GM23338 (cell line): Measurements from ENCODE around the gene BMX. TPM values are rescaled to one million over a fixed set of nuclear protein-coding genes. Genes with fewer than 3 reads are reported as not detected.

Experiments
- ATAC-seq: fragments of 200-7000 bp; cut with Tn5 transposase; 3 replicates; pipeline ENCODE4 v1.9.1; 2020
- DNase-seq: peaks from one replicate; pipeline ENCODE4 v3.0.0-alpha.2; 2015; ENCODE audit warnings: low spot score
- H2AFZ ChIP-seq: fragments of 200-600 bp; sonication (generic); 2 replicates; pipeline ENCODE4 v1.8.0; 2016; ENCODE audit warnings: antibody characterized with exemption, mild to moderate bottlenecking, moderate library complexity
- H3F3A ChIP-seq: fragments of 200-600 bp; sonication (generic); replicated peaks from 2 replicates; pipeline ENCODE4 v1.8.0; 2017; ENCODE audit warnings: antibody characterized with exemption, mixed run types, low read depth
- H3K27ac ChIP-seq: fragments of 200-600 bp; sonication (generic); 2 replicates; pipeline ENCODE4 v1.6.1; 2016; ENCODE audit warnings: low read depth
- H3K27me3 ChIP-seq: fragments of 200-600 bp; sonication (generic); 2 replicates; pipeline ENCODE4 v1.8.0; 2016; ENCODE audit warnings: mild to moderate bottlenecking, mixed run types, moderate library complexity; ENCODE audit not compliant: insufficient read depth
- H3K36me3 ChIP-seq: fragments of 200-600 bp; sonication (generic); 2 replicates; pipeline ENCODE4 v1.8.0; 2016; ENCODE audit warnings: mild to moderate bottlenecking; ENCODE audit not compliant: insufficient read depth
- H3K4me1 ChIP-seq: fragments of 200-600 bp; sonication (generic); 2 replicates; pipeline ENCODE4 v1.8.0; 2016; ENCODE audit warnings: mild to moderate bottlenecking, moderate library complexity; ENCODE audit not compliant: insufficient read depth
- H3K4me2 ChIP-seq: fragments of 200-600 bp; sonication (generic); 2 replicates; pipeline ENCODE4 v1.7.1; 2017; ENCODE audit warnings: mixed run types
- H3K4me3 ChIP-seq: fragments of 200-600 bp; sonication (generic); 2 replicates; pipeline ENCODE4 v1.6.1; 2016; ENCODE audit warnings: mixed run types
- H3K79me2 ChIP-seq: fragments of 200-600 bp; sonication (generic); replicated peaks from 2 replicates; pipeline ENCODE4 v1.8.0; 2017; ENCODE audit warnings: mild to moderate bottlenecking; ENCODE audit not compliant: insufficient read depth
- H3K9me2 ChIP-seq: fragments of 200-600 bp; sonication (generic); 2 replicates; pipeline ENCODE4 v1.8.0; 2017; ENCODE audit not compliant: insufficient read depth
- H4K20me1 ChIP-seq: fragments of 200-600 bp; sonication (generic); replicated peaks from 2 replicates; pipeline ENCODE4 v1.8.0; 2017; ENCODE audit warnings: mild to moderate bottlenecking; ENCODE audit not compliant: insufficient read depth
- H3K27ac Mint-ChIP-seq: 2 replicates; pipeline ENCODE4 v1.8.0; 2020; ENCODE audit warnings: inconsistent platforms, mild to moderate bottlenecking, moderate library complexity, mixed read lengths
- H3K27me3 Mint-ChIP-seq: 3 replicates; pipeline ENCODE4 v1.8.0; 2022; ENCODE audit warnings: low read depth, mild to moderate bottlenecking, moderate library complexity, mixed read lengths, inconsistent platforms; ENCODE audit not compliant: insufficient read depth, poor library complexity
- H3K36me3 Mint-ChIP-seq: 3 replicates; pipeline ENCODE4 v1.8.0; 2021; ENCODE audit warnings: low read depth, mild to moderate bottlenecking, inconsistent platforms, moderate library complexity, mixed read lengths
- H3K4me1 Mint-ChIP-seq: 3 replicates; pipeline ENCODE4 v1.8.0; 2020; ENCODE audit warnings: mild to moderate bottlenecking, inconsistent platforms, mixed read lengths
- H3K4me3 Mint-ChIP-seq: 3 replicates; pipeline ENCODE4 v1.8.0; 2021; ENCODE audit warnings: moderate library complexity, mild to moderate bottlenecking, inconsistent platforms, mixed read lengths
- H3K9me3 Mint-ChIP-seq: 3 replicates; pipeline ENCODE4 v1.8.0; 2020; ENCODE audit warnings: moderate library complexity, mild to moderate bottlenecking, inconsistent platforms, mixed read lengths
- CREB1 ChIP-seq: fragments of 250-450 bp; sonication (Bioruptor Pico); IDR thresholded peaks from 2 replicates; pipeline ENCODE4 v1.5.0; 2020; ENCODE audit warnings: low read depth, mild to moderate bottlenecking, moderate library complexity
- CTCF ChIP-seq, 2 experiments: fragments of 200-600 bp in 1 of 2; sonication (generic) in 1 of 2; conservative IDR thresholded peaks; 2 replicates each; pipeline versions ENCODE4 v1.5.1 to v1.6.1; 2016 to 2017; ENCODE audit warnings: antibody characterized with exemption in 2 of 2, low read depth in 2 of 2, mild to moderate bottlenecking in 2 of 2, moderate library complexity in 1 of 2
- EZH2 ChIP-seq: fragments of 200-600 bp; sonication (generic); IDR thresholded peaks from one replicate; pipeline ENCODE4 v1.8.0; 2017; ENCODE audit warnings: antibody characterized with exemption, mild to moderate bottlenecking, low read depth; ENCODE audit not compliant: unreplicated experiment
- EZH2phosphoT487 ChIP-seq: fragments of 200-600 bp; sonication (generic); IDR thresholded peaks from one replicate; pipeline ENCODE4 v1.8.1; 2018; ENCODE audit warnings: antibody characterized with exemption; ENCODE audit not compliant: unreplicated experiment
- JUNB ChIP-seq: IDR thresholded peaks from one replicate; pipeline ENCODE4 v1.6.1; 2016; ENCODE audit warnings: antibody characterized with exemption; ENCODE audit not compliant: unreplicated experiment
- NANOG ChIP-seq: IDR thresholded peaks from 2 replicates; pipeline ENCODE4 v1.6.1; 2016; ENCODE audit warnings: antibody characterized with exemption, borderline replicate concordance
- POLR2AphosphoS5 ChIP-seq: IDR thresholded peaks from 2 replicates; pipeline ENCODE4 v1.6.1; 2016; ENCODE audit warnings: antibody characterized with exemption, low read depth
- REST ChIP-seq: IDR thresholded peaks from one replicate; pipeline ENCODE4 v1.6.1; 2018; ENCODE audit warnings: antibody characterized with exemption; ENCODE audit not compliant: unreplicated experiment
- STAT1 ChIP-seq: IDR thresholded peaks from one replicate; pipeline ENCODE4 v1.6.1; 2016; ENCODE audit warnings: antibody characterized with exemption; ENCODE audit not compliant: unreplicated experiment
- ZNF114 ChIP-seq: fragments of 250-450 bp; sonication (Bioruptor Pico); IDR thresholded peaks from 2 replicates; pipeline ENCODE4 v1.5.0; 2020; ENCODE audit warnings: mild to moderate bottlenecking, moderate library complexity
- ZNF331 ChIP-seq: fragments of 250-450 bp; sonication (Bioruptor Pico); IDR thresholded peaks from 2 replicates; pipeline ENCODE4 v1.5.0; 2020; ENCODE audit warnings: low read depth, mild to moderate bottlenecking, moderate library complexity
- ZNF462 ChIP-seq: fragments of 250-450 bp; sonication (Bioruptor Pico); IDR thresholded peaks from 2 replicates; pipeline ENCODE4 v1.5.0; 2020; ENCODE audit warnings: mild to moderate bottlenecking, moderate library complexity
- polyA plus RNA-seq: library from polyadenylated mRNA; unstranded; fragments of >200 nt; fragmentation: Nextera tagmentation; extraction: Ambion mirVana; gene quantifications from 2 replicates; pipeline ENCODE4 v1.2.1, GENCODE V29; 2016
- total RNA-seq: library from RNA; depleted of rRNA; stranded (reverse); fragments of >200 nt; shearing (Covaris generic); gene quantifications from 2 replicates; pipeline ENCODE4 v1.2.3, GENCODE V29; 2014
- TF ChIP-seq, protein P1 (sequence below): IDR thresholded peaks from 2 replicates; pipeline ENCODE4 v1.6.1; 2016; ENCODE audit warnings: antibody characterized with exemption

The BMX gene
- total and polyA plus RNA-seq, 2 experiments from 2014 or later = not detected

- no peaks in the 10 kb centered on the region for H3K36me3 Mint-ChIP-seq
- no peak overlapping the region for H3K4me2 ChIP-seq
- no peaks in the 10 kb centered on the region for H3F3A ChIP-seq
- no peak overlapping the region for H3K27ac ChIP-seq
- DNase-seq (no peak), ATAC-seq (no peak)
- H3K27me3 Mint-ChIP-seq = no peaks in the 10 kb centered on the region
- no peaks in the 10 kb centered on the region for H3K9me3 Mint-ChIP-seq
- peaks cover 5% of the 10 kb centered on the region; the same call in 1 of the 3 replicates for H3K4me1 Mint-ChIP-seq
- H3K27me3 ChIP-seq = no peaks in the 10 kb centered on the region
- no peak overlapping the region for H3K4me3 Mint-ChIP-seq
- 0 out of 2 replicates have a peak, but pooled peaks cover 6% of the 10 kb centered on the region for H3K4me1 ChIP-seq
- no peaks in the 10 kb centered on the region for H3K9me2 ChIP-seq
- TF ChIP-seq JUNB (no peak), STAT1 (no peak), REST (no peak), POLR2AphosphoS5 (no peak), NANOG (no peak), EZH2phosphoT487 (no peak), ZNF114 (CRISPR knock-in tag) (no peak), CTCF (conservative IDR thresholded peaks at IDR 0.05; ENCODE audit: low read depth in 2 of 2) (no peak), ZNF462 (CRISPR knock-in tag) (no peak), ZNF331 (no peak), CREB1 (CRISPR knock-in tag) (no peak), EZH2 (no peak)
- TF ChIP-seq, protein P1, sequence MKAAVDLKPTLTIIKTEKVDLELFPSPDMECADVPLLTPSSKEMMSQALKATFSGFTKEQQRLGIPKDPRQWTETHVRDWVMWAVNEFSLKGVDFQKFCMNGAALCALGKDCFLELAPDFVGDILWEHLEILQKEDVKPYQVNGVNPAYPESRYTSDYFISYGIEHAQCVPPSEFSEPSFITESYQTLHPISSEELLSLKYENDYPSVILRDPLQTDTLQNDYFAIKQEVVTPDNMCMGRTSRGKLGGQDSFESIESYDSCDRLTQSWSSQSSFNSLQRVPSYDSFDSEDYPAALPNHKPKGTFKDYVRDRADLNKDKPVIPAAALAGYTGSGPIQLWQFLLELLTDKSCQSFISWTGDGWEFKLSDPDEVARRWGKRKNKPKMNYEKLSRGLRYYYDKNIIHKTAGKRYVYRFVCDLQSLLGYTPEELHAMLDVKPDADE = no peak
- H3K36me3 ChIP-seq = no peaks in the 10 kb centered on the region
- H4K20me1 ChIP-seq = no peaks in the 10 kb centered on the region
- H3K4me3 ChIP-seq = no peak overlapping the region
- no peak overlapping the region for H3K27ac Mint-ChIP-seq
- H2AFZ ChIP-seq = no peak overlapping the region
- no peaks in the 10 kb centered on the region for H3K79me2 ChIP-seq
These were observed 899 bp downstream of the BMX start for GRCh38 chrX:15501506-15501905.
